Transverse colon (tissue), 4 donors: ENCODE measurements around the gene GLRA1. TPM values are rescaled to one million over a fixed set of nuclear protein-coding genes. Genes with fewer than 3 reads are reported as not detected.

Experiments used
- DNase-seq: peaks from one replicate; pipeline ENCODE4 v3.0.0-alpha.2; 2019
- H3K27ac ChIP-seq, 4 donors: fragments of 200-600 bp; sonication (generic); 2 replicates each; pipeline ENCODE4 v1.5.1; 2016 to 2018; ENCODE audit warnings: inconsistent platforms in 4 of 4
- H3K27me3 ChIP-seq: fragments of 200-600 bp; sonication (generic); 2 replicates; pipeline ENCODE4 v1.5.1; 2017; ENCODE audit warnings: inconsistent platforms
- H3K36me3 ChIP-seq, 4 donors: fragments of 200-600 bp; sonication (generic); 2 replicates each; pipeline ENCODE4 v1.5.1; 2017 to 2019; ENCODE audit warnings: inconsistent platforms in 4 of 4
- H3K4me1 ChIP-seq, 4 donors: fragments of 200-600 bp; sonication (generic); 2 replicates each; pipeline ENCODE4 v1.5.1; 2017 to 2020; ENCODE audit warnings: inconsistent platforms in 4 of 4
- H3K4me3 ChIP-seq, 4 donors: fragments of 200-600 bp; sonication (generic); 1 replicate in 1 of 4; 2 replicates in 3 of 4; pipeline versions ENCODE4 v1.5.1 to v1.6.1; 2017 to 2019; ENCODE audit warnings: inconsistent platforms in 4 of 4
- H3K9me3 ChIP-seq, 2 donors: fragments of 200-600 bp; sonication (generic); 2 replicates each; pipeline ENCODE4 v1.5.1; 2017 to 2019; ENCODE audit warnings: inconsistent platforms in 2 of 2
- EP300 ChIP-seq: sonication (generic); formaldehyde crosslinking; IDR thresholded peaks from one replicate; pipeline ENCODE4 v1.6.1; 2017; ENCODE audit warnings: antibody characterized with exemption, low read depth
- POLR2A ChIP-seq: fragments of 450-650 bp; IDR thresholded peaks from one replicate; pipeline ENCODE4 v1.6.1; 2016; ENCODE audit warnings: antibody characterized with exemption, mild to moderate bottlenecking, moderate library complexity
- POLR2AphosphoS5 ChIP-seq, 3 donors: sonication (generic); formaldehyde crosslinking; IDR thresholded peaks; one replicate each; pipeline ENCODE4 v1.6.1; 2016; ENCODE audit warnings: antibody characterized with exemption in 3 of 3
- WGBS, 2 donors: methylation state at CpG; one replicate each; pipeline ENCODE4 v1.1.5; 2018; ENCODE audit warnings: low coverage in 1 of 2; 5-methylcytosine and 5-hydroxymethylcytosine counted together
- in situ Hi-C, 4 donors: fragments of 200-750 bp; cut with MboI; loops; one replicate each; pipeline versions ENCODE4 v1.15.0 to v1.15.1; 2017; ENCODE audit warnings: low sequenced_read_pairs in 3 of 4, low pct_ligation_motif_present in 1 of 4, low pct_unique_long_range_greater_than_20kb in 1 of 4
- intact Hi-C: fragments of 100-400 bp; cut with DNase I; formaldehyde crosslinking; loops from one replicate; pipeline ENCODE4 v1.15.1; 2023; ENCODE audit warnings: low total_unique reads
- total RNA-seq, 4 donors: library from RNA; depleted of rRNA; stranded (reverse); fragments of >200 nt; gene quantifications; one replicate each; pipeline ENCODE4 v1.1.0, GENCODE V29; 2016
- TF ChIP-seq, protein P1 (sequence below), 5 experiments: fragments of 200-600 bp in 3 of 5; fragments of 450-650 bp in 2 of 5; sonication (generic) in 3 of 5; IDR thresholded peaks; 1 replicate in 2 of 5; 2 replicates in 3 of 5; pipeline ENCODE4 v1.5.1; 2016 to 2017; ENCODE audit warnings: antibody characterized with exemption in 5 of 5, inconsistent platforms in 3 of 5, mild to moderate bottlenecking in 2 of 5, moderate library complexity in 1 of 5

The GLRA1 gene
- total RNA-seq, 4 donors from 2014 or later: not detected

DNA sequence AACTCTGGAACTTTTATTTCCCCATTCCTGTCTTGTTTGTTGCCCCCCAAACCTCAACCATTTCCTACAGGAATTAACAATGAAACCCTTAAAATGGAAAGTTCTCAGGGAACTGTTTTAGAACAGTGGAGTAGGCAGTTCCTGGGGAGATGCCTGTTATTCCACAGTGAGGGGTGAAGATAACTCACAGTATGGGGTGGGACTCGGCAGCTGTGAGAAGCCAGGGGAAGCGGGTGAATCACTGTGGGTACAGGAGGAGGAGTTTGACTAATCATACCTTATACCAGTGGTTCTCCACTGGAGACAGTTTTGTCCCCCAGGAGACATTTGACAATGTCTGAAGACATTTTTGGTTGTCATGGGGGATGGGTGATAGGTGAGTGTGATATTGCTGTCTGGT, 36.9 kb upstream of the GLRA1 start:
- H3K27ac ChIP-seq: no peak overlapping the region
- in situ Hi-C loops (no loop called here), intact Hi-C loops (no loop called here)

DNA sequence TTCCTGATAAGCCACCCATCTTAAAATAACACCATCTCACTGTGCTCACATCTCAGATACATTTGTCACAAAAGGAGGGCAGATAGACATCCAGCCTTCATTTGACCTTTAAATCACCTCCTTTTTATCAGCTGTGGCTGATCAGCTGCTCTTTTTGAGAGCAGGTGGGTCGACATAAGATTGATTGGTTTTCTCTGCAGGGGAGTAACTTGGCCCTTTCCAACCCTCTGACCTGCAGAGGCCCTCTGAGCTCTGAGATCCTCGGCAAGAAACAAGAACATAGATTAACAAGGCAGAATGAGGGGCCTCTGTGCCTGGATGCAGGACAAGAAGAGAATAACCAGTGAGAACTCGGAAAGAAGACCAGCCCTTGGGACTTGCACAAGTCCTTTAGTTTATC, 33.5 kb upstream of the GLRA1 start:
- no peak for DNase-seq
- Histone ChIP-seq H3K27ac (no peak overlapping the region), H3K36me3 (no peaks in the 10 kb centered on the region), H3K4me1 (no peaks in the 10 kb centered on the region), H3K4me3 (no peak overlapping the region), H3K9me3 (no peaks in the 10 kb centered on the region), H3K27me3 (no peaks in the 10 kb centered on the region)
- WGBS, 2 donors: 32% methylated on average over 3 of the region's 3 CpGs; no CpG with 5 or more reads in 1 of the 2 donors
- in situ Hi-C loops: no loop called here
- intact Hi-C loops: no loop called here
- TF ChIP-seq EP300: no peak
- TF ChIP-seq, protein P1, sequence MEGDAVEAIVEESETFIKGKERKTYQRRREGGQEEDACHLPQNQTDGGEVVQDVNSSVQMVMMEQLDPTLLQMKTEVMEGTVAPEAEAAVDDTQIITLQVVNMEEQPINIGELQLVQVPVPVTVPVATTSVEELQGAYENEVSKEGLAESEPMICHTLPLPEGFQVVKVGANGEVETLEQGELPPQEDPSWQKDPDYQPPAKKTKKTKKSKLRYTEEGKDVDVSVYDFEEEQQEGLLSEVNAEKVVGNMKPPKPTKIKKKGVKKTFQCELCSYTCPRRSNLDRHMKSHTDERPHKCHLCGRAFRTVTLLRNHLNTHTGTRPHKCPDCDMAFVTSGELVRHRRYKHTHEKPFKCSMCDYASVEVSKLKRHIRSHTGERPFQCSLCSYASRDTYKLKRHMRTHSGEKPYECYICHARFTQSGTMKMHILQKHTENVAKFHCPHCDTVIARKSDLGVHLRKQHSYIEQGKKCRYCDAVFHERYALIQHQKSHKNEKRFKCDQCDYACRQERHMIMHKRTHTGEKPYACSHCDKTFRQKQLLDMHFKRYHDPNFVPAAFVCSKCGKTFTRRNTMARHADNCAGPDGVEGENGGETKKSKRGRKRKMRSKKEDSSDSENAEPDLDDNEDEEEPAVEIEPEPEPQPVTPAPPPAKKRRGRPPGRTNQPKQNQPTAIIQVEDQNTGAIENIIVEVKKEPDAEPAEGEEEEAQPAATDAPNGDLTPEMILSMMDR (IDR thresholded peaks at IDR 0.05): no peak
- no peak for TF ChIP-seq POLR2AphosphoS5 (IDR thresholded peaks at IDR 0.05)
- no peak for TF ChIP-seq POLR2A

More for the DNA sequence above, 36.9 kb upstream of the GLRA1 start:
- H3K4me3 ChIP-seq: no peak overlapping the region
- 56 to 64% methylated on average over 2 of the region's 2 CpGs for WGBS, 2 donors
- H3K36me3 ChIP-seq: no peaks in the 10 kb centered on the region
- H3K27me3 ChIP-seq: no peaks in the 10 kb centered on the region
- no peak for DNase-seq
- no peaks in the 10 kb centered on the region for H3K9me3 ChIP-seq
- TF ChIP-seq POLR2A (no peak), EP300 (no peak), POLR2AphosphoS5 (IDR thresholded peaks at IDR 0.05) (no peak)
- TF ChIP-seq, protein P1 (IDR thresholded peaks at IDR 0.05): no peak
- H3K4me1 ChIP-seq: no peaks in the 10 kb centered on the region

DNA sequence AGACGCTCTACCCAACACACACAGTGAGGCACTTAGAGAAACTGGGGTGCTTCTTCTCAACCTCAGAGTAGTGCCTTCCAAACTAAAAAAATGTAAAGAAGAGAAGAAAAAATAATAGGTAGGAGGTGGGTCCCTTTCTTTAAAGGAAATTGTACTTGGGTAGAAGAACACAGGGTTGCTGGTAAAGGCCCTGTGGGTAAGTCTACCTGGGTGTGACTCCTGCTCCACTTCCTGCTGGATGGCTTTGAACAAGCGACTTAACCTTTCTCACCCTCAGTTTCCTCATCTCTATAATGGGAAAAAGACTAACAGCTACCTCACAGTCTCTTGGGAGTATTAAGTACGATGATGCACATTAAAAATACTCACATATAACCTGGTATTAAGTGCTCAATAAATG, 32.1 kb upstream of the GLRA1 start:
- Histone ChIP-seq H3K9me3 (no peaks in the 10 kb centered on the region), H3K27me3 (no peaks in the 10 kb centered on the region), H3K4me1 (no peaks in the 10 kb centered on the region), H3K4me3 (no peak overlapping the region), H3K36me3 (no peaks in the 10 kb centered on the region), H3K27ac (no peak overlapping the region)
- no peak for DNase-seq
- no peak for TF ChIP-seq EP300
- intact Hi-C loops: no loop called here
- WGBS, 2 donors: 33 to 73% methylated on average over 1 to 3 of the region's 3 CpGs
- in situ Hi-C loops: no loop called here

- in situ Hi-C loops: no loop called here
- H3K9me3 ChIP-seq: no peaks in the 10 kb centered on the region
- no peaks in the 10 kb centered on the region for H3K36me3 ChIP-seq
Observed at GRCh38 chr5:151954255-151954654, 29.6 kb upstream of the GLRA1 start.

More at GRCh38 chr5:151954255-151954654, 29.6 kb upstream of the GLRA1 start:
- Histone ChIP-seq H3K4me1 (no peaks in the 10 kb centered on the region), H3K4me3 (no peak overlapping the region), H3K27ac (no peak overlapping the region), H3K27me3 (no peaks in the 10 kb centered on the region)
- no peak for DNase-seq
- intact Hi-C loops: no loop called here
- WGBS, 2 donors: 70 to 83% methylated on average over 2 to 4 of the region's 4 CpGs
- no peak for TF ChIP-seq POLR2AphosphoS5 (IDR thresholded peaks at IDR 0.05)
- TF ChIP-seq POLR2A: no peak
- TF ChIP-seq, protein P1 (IDR thresholded peaks at IDR 0.05): no peak
- no peak for TF ChIP-seq EP300
